Sigmoid colon (tissue), 4 donors: ENCODE measurements around the gene NTN5.

Source experiments
- CTCF ChIP-seq, 4 experiments: fragments of 450-650 bp in 3 of 4; fragments of 200-600 bp in 1 of 4; IDR thresholded peaks; one replicate each; pipeline ENCODE4 v1.5.1; 2016 to 2019; ENCODE audit warnings: antibody characterized with exemption in 4 of 4, mild to moderate bottlenecking in 3 of 4, moderate library complexity in 2 of 4
- POLR2AphosphoS5 ChIP-seq, 4 donors: sonication (generic); formaldehyde crosslinking; IDR thresholded peaks; one replicate each; pipeline ENCODE4 v1.6.1; 2017; ENCODE audit warnings: antibody characterized with exemption in 4 of 4

GRCh38 chr19:48698046-48698445 lies 25.2 kb upstream of the NTN5 start:
- TF ChIP-seq CTCF (IDR thresholded peaks at IDR 0.05) = no peak
- no peak for TF ChIP-seq POLR2AphosphoS5 (IDR thresholded peaks at IDR 0.05)
